Measurements from ENCODE around the gene TTC34.
"Not testable (repeated sequence)": the region's sequence is repeated elsewhere in the genome, so short reads cannot be mapped to it uniquely, and the experiment has no call there.

Gene TTC34

DNA sequence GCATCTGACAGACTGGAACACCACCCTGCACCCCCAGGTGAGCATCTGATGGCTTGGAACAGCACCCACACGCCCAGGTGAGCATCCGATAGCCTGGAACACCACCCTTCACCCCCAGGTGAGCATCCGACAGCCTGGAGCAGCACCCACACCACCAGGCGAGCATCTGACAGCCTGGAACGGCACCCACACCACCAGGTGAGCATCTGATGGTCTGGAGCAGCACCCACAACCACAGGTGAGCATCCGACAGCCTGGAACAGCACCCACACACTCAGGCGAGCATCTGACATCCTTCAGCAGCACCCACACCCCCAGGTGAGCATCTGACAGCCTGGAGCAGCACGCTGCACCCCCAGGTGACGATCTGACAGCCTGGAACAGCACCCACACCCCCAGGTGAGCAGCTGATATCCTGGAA, 118.2 kb downstream of the TTC34 start:
- H3K27ac ChIP-seq (ENCODE audit: low read depth, low read length); H3K36me3 ChIP-seq (ENCODE audit: low read length); H3F3A ChIP-seq (ENCODE audit: insufficient read depth); H3K4me3 ChIP-seq (ENCODE audit: insufficient read depth, low read length, poor library complexity, severe bottlenecking); H3K79me2 ChIP-seq (ENCODE audit: insufficient read depth, low read length); H2AFZ ChIP-seq (ENCODE audit: low read depth, low read length, severe bottlenecking); H4K20me1 ChIP-seq (ENCODE audit: low read depth, low read length); H3K9me3 ChIP-seq (ENCODE audit: insufficient read depth, low read length); H3K4me2 ChIP-seq (ENCODE audit: low read depth, low read length, poor library complexity, severe bottlenecking); H3K9me2 ChIP-seq (replicated peaks; ENCODE audit: insufficient read depth, low read length); H3K9ac ChIP-seq (ENCODE audit: low read length); H3K27me3 ChIP-seq (ENCODE audit: low read length): not testable (repeated sequence)

DNA sequence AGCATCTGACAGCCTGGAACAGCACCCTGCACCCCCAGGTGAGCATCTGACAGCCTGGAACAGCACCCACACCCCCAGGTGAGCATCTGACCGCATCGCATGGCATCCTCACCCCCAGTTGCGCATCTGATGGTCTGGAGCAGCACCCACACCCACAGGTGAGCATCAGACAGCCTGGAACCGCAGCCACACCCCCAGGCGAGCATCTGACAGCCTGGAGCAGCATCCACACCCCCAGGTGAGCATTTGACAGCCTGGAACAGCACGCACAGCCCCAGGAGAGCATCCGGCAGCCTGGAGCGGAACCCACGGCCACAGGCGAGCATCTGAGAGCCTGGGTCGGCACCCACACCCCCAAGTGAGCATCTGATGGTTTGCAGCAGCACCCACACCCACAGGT, 118.6 kb downstream of the TTC34 start:
- not testable (repeated sequence) for H3K9me3 ChIP-seq (ENCODE audit: insufficient read depth, low read length); H3K4me2 ChIP-seq (ENCODE audit: low read depth, low read length, poor library complexity, severe bottlenecking); H3K4me3 ChIP-seq (ENCODE audit: insufficient read depth, low read length, poor library complexity, severe bottlenecking); H3F3A ChIP-seq (ENCODE audit: insufficient read depth); H3K27me3 ChIP-seq (ENCODE audit: low read length); H2AFZ ChIP-seq (ENCODE audit: low read depth, low read length, severe bottlenecking); H3K79me2 ChIP-seq (ENCODE audit: insufficient read depth, low read length); H3K36me3 ChIP-seq (ENCODE audit: low read length); H3K27ac ChIP-seq (ENCODE audit: low read depth, low read length); H3K9ac ChIP-seq (ENCODE audit: low read length); H3K9me2 ChIP-seq (replicated peaks; ENCODE audit: insufficient read depth, low read length); H4K20me1 ChIP-seq (ENCODE audit: low read depth, low read length)

DNA sequence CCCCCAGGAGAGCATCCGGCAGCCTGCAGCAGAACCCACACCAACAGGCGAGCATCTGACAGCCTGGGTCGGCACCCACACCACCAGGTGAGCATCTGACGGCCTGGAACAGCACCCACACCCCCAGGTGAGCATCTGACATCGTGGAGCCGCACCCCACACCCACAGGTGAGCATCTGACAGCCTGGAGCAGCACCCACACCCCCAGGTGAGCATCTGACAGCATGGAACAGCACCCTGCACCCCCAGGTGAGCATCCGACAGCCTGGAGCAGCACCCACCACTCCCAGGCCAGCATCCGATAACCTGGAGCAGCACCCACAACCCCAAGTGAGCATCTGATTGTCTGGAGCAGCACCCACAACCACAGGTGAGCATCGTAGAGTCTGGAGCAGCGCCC, 124.8 kb downstream of the TTC34 start:
- H3K9ac ChIP-seq (ENCODE audit: low read length); H3K79me2 ChIP-seq (ENCODE audit: insufficient read depth, low read length); H3K9me2 ChIP-seq (replicated peaks; ENCODE audit: insufficient read depth, low read length); H2AFZ ChIP-seq (ENCODE audit: low read depth, low read length, severe bottlenecking); H3K27me3 ChIP-seq (ENCODE audit: low read length); H3K4me2 ChIP-seq (ENCODE audit: low read depth, low read length, poor library complexity, severe bottlenecking); H3F3A ChIP-seq (ENCODE audit: insufficient read depth); H3K9me3 ChIP-seq (ENCODE audit: insufficient read depth, low read length); H4K20me1 ChIP-seq (ENCODE audit: low read depth, low read length); H3K27ac ChIP-seq (ENCODE audit: low read depth, low read length); H3K36me3 ChIP-seq (ENCODE audit: low read length); H3K4me3 ChIP-seq (ENCODE audit: insufficient read depth, low read length, poor library complexity, severe bottlenecking): not testable (repeated sequence)

DNA sequence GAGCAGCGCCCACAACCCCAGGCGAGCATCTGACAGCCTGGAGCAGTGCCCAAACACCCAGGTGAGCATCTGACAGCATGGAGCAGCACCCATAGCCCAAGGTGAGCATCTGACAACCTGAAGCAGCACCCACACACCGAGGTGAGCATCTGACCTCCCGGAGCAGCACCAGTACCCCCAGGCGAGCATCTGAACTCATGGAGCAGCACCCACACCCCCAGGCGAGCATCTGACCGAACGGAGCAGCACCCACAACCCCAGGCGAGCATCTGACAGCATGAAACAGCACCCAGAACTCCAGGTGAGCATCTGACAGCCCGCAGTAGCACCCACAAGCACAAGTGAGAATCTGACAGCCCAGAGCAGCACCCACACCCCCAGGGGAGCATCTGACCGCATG, 129.8 kb downstream of the TTC34 start:
- H3K4me2 ChIP-seq (ENCODE audit: low read depth, low read length, poor library complexity, severe bottlenecking); H2AFZ ChIP-seq (ENCODE audit: low read depth, low read length, severe bottlenecking); H3K79me2 ChIP-seq (ENCODE audit: insufficient read depth, low read length); H4K20me1 ChIP-seq (ENCODE audit: low read depth, low read length); H3K9ac ChIP-seq (ENCODE audit: low read length); H3K9me3 ChIP-seq (ENCODE audit: insufficient read depth, low read length); H3K9me2 ChIP-seq (replicated peaks; ENCODE audit: insufficient read depth, low read length); H3K27me3 ChIP-seq (ENCODE audit: low read length); H3K4me3 ChIP-seq (ENCODE audit: insufficient read depth, low read length, poor library complexity, severe bottlenecking); H3K27ac ChIP-seq (ENCODE audit: low read depth, low read length); H3K36me3 ChIP-seq (ENCODE audit: low read length); H3F3A ChIP-seq (ENCODE audit: insufficient read depth): not testable (repeated sequence)

DNA sequence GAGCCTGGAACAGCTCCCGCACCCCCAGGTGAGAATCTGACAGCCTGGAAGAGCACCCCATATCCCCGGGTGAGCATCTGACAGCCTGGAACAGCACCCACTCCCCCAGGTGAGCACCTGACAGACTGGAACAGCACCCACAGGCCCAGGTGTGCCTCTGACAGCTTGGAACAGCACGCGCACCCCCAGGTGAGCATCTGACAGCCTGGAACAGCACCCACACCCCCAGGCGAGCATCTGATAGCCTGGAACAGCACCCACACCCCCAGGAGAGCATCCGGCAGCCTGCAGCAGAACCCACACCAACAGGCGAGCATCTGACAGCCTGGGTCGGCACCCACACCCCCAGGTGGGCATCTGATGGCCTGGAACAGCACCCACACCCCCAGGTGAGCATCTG, 141.7 kb downstream of the TTC34 start:
- H3K27me3 ChIP-seq (ENCODE audit: low read length); H3K36me3 ChIP-seq (ENCODE audit: low read length); H3K4me3 ChIP-seq (ENCODE audit: insufficient read depth, low read length, poor library complexity, severe bottlenecking); H3K79me2 ChIP-seq (ENCODE audit: insufficient read depth, low read length); H3K27ac ChIP-seq (ENCODE audit: low read depth, low read length); H3K9me3 ChIP-seq (ENCODE audit: insufficient read depth, low read length); H3K9me2 ChIP-seq (replicated peaks; ENCODE audit: insufficient read depth, low read length); H3F3A ChIP-seq (ENCODE audit: insufficient read depth); H4K20me1 ChIP-seq (ENCODE audit: low read depth, low read length); H3K4me2 ChIP-seq (ENCODE audit: low read depth, low read length, poor library complexity, severe bottlenecking); H3K9ac ChIP-seq (ENCODE audit: low read length); H2AFZ ChIP-seq (ENCODE audit: low read depth, low read length, severe bottlenecking): not testable (repeated sequence)

DNA sequence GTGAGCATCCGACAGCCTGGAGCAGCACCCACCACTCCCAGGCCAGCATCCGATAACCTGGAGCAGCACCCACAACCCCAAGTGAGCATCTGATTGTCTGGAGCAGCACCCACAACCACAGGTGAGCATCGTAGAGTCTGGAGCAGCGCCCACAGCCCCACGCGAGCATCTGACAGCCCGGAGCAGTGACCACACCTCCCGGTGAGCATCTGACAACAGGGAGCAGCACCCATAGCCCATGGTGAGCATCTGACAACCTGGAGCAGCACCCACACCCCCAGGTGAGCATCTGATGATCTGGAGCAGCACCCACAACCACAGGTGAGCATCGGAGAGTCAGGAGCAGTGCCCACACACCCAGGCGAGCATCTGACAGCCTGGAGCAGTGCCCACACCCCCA, 143.6 kb downstream of the TTC34 start:
- H3K9ac ChIP-seq (ENCODE audit: low read length); H3K4me3 ChIP-seq (ENCODE audit: insufficient read depth, low read length, poor library complexity, severe bottlenecking); H3K27me3 ChIP-seq (ENCODE audit: low read length); H3K9me3 ChIP-seq (ENCODE audit: insufficient read depth, low read length); H3F3A ChIP-seq (ENCODE audit: insufficient read depth); H3K27ac ChIP-seq (ENCODE audit: low read depth, low read length); H3K9me2 ChIP-seq (replicated peaks; ENCODE audit: insufficient read depth, low read length); H4K20me1 ChIP-seq (ENCODE audit: low read depth, low read length); H3K4me2 ChIP-seq (ENCODE audit: low read depth, low read length, poor library complexity, severe bottlenecking); H2AFZ ChIP-seq (ENCODE audit: low read depth, low read length, severe bottlenecking); H3K79me2 ChIP-seq (ENCODE audit: insufficient read depth, low read length); H3K36me3 ChIP-seq (ENCODE audit: low read length): not testable (repeated sequence)

DNA sequence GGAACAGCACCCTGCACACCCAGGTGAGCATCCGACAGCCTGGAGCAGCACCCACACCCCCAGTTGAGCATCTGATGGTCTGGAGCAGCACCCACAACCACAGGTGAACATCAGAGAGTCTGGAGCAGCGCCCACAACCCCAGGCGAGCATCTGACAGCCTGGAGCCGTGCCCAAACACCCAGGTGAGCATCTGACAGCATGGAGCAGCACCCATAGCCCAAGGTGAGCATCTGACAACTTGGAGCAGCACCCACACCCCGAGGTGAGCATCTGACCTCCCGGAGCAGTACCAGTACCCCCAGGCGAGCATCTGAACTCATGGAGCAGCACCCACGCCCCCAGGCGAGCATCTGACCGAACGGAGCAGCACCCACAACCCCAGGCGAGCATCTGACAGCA, 144.4 kb downstream of the TTC34 start:
- H3K9ac ChIP-seq (ENCODE audit: low read length); H3K9me2 ChIP-seq (replicated peaks; ENCODE audit: insufficient read depth, low read length); H4K20me1 ChIP-seq (ENCODE audit: low read depth, low read length); H3K79me2 ChIP-seq (ENCODE audit: insufficient read depth, low read length); H3K9me3 ChIP-seq (ENCODE audit: insufficient read depth, low read length); H3F3A ChIP-seq (ENCODE audit: insufficient read depth); H3K27ac ChIP-seq (ENCODE audit: low read depth, low read length); H2AFZ ChIP-seq (ENCODE audit: low read depth, low read length, severe bottlenecking); H3K4me3 ChIP-seq (ENCODE audit: insufficient read depth, low read length, poor library complexity, severe bottlenecking); H3K27me3 ChIP-seq (ENCODE audit: low read length); H3K36me3 ChIP-seq (ENCODE audit: low read length); H3K4me2 ChIP-seq (ENCODE audit: low read depth, low read length, poor library complexity, severe bottlenecking): not testable (repeated sequence)

DNA sequence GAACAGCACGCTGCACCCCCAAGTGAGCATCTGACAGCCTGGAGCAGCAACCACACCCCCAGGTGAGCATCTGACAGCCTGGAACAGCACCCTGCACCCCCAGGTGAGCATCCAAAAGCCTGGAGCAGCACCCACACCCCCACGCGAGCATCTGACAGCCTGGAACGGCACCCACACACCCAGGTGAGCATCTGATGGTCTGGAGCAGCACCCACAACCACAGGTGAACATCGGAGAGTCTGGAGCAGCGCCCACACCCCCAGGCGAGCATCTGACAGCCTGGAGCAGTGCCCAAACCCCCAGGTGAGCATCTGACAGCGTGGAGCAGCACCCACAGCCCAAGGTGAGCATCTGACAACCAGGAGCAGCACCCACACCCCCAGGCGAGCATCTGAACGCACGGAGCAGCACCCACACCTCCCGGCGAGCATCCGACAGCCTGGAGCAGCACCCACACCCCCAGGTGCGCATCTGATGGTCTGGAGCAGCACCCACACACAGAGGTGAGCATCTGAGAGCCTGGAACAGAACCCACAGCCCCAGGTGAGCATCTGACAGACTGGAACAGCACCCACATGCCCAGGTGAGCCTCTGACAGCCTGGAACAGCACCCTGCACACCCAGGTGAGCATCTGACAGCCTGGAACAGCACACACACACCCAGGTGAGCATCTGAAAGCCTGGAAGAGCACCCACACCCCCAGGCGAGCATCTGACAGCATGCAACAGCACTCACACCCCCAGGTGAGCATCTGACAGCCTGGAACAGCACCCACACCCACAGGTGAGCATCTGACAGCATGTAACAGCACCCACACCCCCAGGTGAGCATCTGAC, 145.7 kb downstream of the TTC34 start:
- H3K79me2 ChIP-seq (ENCODE audit: insufficient read depth, low read length); H3K27ac ChIP-seq (ENCODE audit: low read depth, low read length); H3K4me2 ChIP-seq (ENCODE audit: low read depth, low read length, poor library complexity, severe bottlenecking); H3K27me3 ChIP-seq (ENCODE audit: low read length); H2AFZ ChIP-seq (ENCODE audit: low read depth, low read length, severe bottlenecking); H3K36me3 ChIP-seq (ENCODE audit: low read length); H4K20me1 ChIP-seq (ENCODE audit: low read depth, low read length); H3K9ac ChIP-seq (ENCODE audit: low read length); H3K9me2 ChIP-seq (replicated peaks; ENCODE audit: insufficient read depth, low read length); H3K4me3 ChIP-seq (ENCODE audit: insufficient read depth, low read length, poor library complexity, severe bottlenecking); H3F3A ChIP-seq (ENCODE audit: insufficient read depth); H3K9me3 ChIP-seq (ENCODE audit: insufficient read depth, low read length): not testable (repeated sequence)

Data from SU-DHL-6 (cell line).